Effector memory CD8-positive, alpha-beta T cell (primary cell): ENCODE measurements around the gene PIEZO1.

Experiments used
- ATAC-seq: fragments of 150-1000 bp; cut with Tn5 transposase; replicated peaks from 2 replicates; pipeline ENCODE4 v1.10.0; 2021; ENCODE audit warnings: mild to moderate bottlenecking, moderate library complexity
- DNase-seq, 3 experiments: peaks; one replicate each; pipeline ENCODE4 v3.0.0; 2021
- H3K27ac Mint-ChIP-seq, 2 donors: one replicate each; pipeline ENCODE4 v1.8.0; 2022; ENCODE audit warnings: mild to moderate bottlenecking in 2 of 2, mixed read lengths in 2 of 2, moderate library complexity in 2 of 2
- H3K27me3 Mint-ChIP-seq, 2 donors: one replicate each; pipeline ENCODE4 v1.8.0; 2022; ENCODE audit warnings: mixed read lengths in 2 of 2
- H3K36me3 Mint-ChIP-seq: one replicate; pipeline ENCODE4 v1.8.0; 2022; ENCODE audit warnings: mild to moderate bottlenecking, moderate library complexity, mixed read lengths; ENCODE audit not compliant: insufficient read depth
- H3K4me1 Mint-ChIP-seq, 2 donors: one replicate each; pipeline ENCODE4 v1.8.0; 2022; ENCODE audit warnings: low read depth in 2 of 2, mixed read lengths in 2 of 2
- H3K4me3 Mint-ChIP-seq, 2 donors: one replicate each; pipeline ENCODE4 v1.8.0; 2022; ENCODE audit warnings: mild to moderate bottlenecking in 2 of 2, mixed read lengths in 2 of 2, moderate library complexity in 2 of 2
- H3K9me3 Mint-ChIP-seq, 2 donors: one replicate each; pipeline ENCODE4 v1.8.0; 2022; ENCODE audit warnings: mixed read lengths in 2 of 2

PIEZO1 gene

DNA sequence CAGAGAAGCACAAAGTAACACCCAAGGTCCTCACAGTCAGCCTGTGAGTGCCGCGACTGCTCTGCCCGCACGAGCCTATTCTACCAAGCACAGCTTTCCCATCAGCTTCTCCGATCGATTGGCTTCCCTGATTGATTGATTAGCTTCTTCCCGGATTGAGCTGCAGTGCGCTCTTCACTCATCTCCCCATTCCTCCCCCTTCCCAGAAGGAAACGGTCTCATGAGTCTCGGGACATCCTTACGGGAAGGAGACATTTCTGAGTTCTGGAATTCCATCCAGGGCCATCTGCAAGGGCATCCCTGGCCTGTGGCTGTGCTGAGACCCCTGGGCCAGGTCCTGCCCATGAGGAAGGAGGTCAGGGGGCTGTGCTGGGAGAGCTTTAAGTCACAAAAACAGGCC is 18.0 kb downstream of the PIEZO1 start:
- Mint-ChIP-seq H3K36me3 (peaks cover 10% of the 10 kb centered on the region), H3K27ac (peak overlapping the region; percentile 89 to 93), H3K9me3 (no peaks in the 10 kb centered on the region), H3K4me1 (peaks cover 35 to 39% of the 10 kb centered on the region in 2 donors), H3K27me3 (no peaks in the 10 kb centered on the region), H3K4me3 (peak overlapping the region; percentile 4 to 50)
- no peak for ATAC-seq
- no peak for DNase-seq

DNA sequence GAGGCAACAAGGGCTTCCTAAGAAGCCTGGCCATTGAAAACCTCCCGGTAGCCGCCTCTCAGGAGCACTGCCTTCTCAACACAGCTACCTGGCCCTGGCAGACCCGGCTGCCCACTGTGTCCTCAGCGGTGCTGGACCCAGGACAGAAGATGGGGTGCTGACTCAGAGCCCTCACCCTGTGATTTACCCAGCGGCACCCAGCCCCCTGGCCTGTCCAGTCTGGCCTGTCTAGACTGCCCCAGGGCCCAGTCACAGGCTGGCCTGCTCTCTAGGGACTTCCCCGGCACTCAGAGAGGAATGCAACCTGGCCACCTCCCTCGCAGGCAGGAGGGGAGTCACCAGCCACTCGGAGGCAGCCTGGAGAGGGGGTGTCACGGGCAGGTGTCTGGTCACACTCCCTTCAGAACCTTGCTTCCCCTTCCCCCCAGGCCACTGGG is 20.1 kb downstream of the PIEZO1 start:
- no peak for ATAC-seq
- Mint-ChIP-seq H3K4me1 (peaks cover 35 to 41% of the 10 kb centered on the region in 2 donors), H3K9me3 (no peaks in the 10 kb centered on the region), H3K27me3 (no peaks in the 10 kb centered on the region), H3K36me3 (peaks cover 14% of the 10 kb centered on the region), H3K27ac (peak overlapping the region in 1 of 2 donors; percentile 86), H3K4me3 (no peak overlapping the region)
- no peak for DNase-seq

DNA sequence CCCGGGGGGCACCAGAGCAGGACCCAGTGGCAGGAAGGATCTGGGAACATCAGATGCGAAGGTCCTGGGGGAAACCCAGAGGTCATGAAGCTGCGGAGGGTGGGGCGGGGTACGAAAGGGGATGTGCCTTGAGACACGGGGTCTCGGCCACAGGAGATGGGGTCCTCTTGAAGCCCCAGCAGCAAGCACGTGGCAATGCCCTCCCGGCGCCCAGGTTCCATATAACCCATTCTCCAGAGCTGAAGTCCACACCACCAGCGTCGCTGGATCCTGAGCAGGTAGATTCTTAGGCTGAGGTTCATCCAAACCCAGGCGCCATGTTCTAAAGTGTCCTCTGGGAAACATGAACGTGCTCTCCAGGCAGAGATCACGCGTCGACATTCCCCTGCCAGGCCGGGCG is 20.9 kb downstream of the PIEZO1 start:
- peaks cover 9% of the 10 kb centered on the region for H3K36me3 Mint-ChIP-seq
- H3K9me3 Mint-ChIP-seq, result no peaks in the 10 kb centered on the region
- no peak for DNase-seq
- H3K27me3 Mint-ChIP-seq, result no peaks in the 10 kb centered on the region
- peaks cover 35 to 42% of the 10 kb centered on the region in 2 donors for H3K4me1 Mint-ChIP-seq
- ATAC-seq, result no peak
- no peak overlapping the region for H3K27ac Mint-ChIP-seq
- H3K4me3 Mint-ChIP-seq, result no peak overlapping the region

DNA sequence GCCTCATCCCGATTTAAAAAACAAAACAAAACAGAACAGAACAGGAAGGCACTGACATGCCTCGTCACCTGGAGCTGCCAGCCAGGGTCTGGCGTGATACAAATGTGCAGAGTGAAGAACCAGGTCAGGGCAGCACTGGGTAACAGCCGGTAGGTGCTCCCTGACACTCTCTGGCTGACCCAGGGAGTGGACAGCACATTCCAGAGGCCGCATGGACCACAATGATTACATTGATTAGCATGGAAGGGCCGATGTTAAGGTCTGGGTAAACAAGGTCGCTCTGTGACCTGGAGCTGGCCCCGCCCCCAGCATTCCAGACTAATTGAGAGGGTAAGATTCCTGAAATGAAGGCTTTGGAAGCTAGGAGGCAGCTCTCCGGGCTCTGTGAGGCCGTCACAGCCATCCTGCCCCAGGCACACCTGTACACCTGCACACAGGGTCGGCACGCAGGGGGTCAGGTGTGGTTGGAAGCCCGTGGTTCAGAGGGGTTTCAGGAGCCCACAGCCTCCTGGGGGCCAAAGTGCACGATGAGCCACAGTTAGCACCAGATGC is 21.4 kb downstream of the PIEZO1 start:
- Mint-ChIP-seq H3K36me3 (peaks cover 7% of the 10 kb centered on the region), H3K27ac (peak overlapping the region in 1 of 2 donors; percentile 86), H3K9me3 (no peaks in the 10 kb centered on the region), H3K27me3 (no peaks in the 10 kb centered on the region), H3K4me1 (peaks cover 36 to 44% of the 10 kb centered on the region in 2 donors), H3K4me3 (no peak overlapping the region)
- DNase-seq, result no peak
- ATAC-seq, result no peak

DNA sequence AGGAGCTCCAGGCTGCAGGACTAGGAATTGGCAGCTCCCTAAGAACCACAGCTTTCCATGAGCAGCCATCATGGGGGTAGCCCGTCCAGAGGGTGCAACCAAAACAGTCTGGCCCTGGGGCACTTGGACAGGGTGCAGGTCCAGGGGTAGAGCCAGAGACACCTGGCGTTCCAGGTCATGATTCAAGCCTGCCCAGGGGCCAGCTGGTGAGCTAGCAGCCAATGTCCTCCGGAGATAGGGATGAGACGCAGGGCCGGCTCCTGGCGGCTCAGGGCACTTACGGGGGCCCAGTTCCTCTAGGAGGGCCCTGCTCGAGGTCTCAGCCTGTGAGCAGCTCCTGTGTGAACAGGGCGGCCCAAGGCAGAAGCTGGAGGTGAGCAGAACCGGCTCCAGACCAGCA is 22.1 kb downstream of the PIEZO1 start:
- peaks cover 7% of the 10 kb centered on the region for H3K36me3 Mint-ChIP-seq
- H3K4me3 Mint-ChIP-seq, result no peak overlapping the region
- H3K4me1 Mint-ChIP-seq, result peaks cover 40 to 50% of the 10 kb centered on the region in 2 donors
- no peaks in the 10 kb centered on the region for H3K27me3 Mint-ChIP-seq
- no peak for ATAC-seq
- no peaks in the 10 kb centered on the region for H3K9me3 Mint-ChIP-seq
- peak overlapping the region in 1 of 2 donors; percentile 86 for H3K27ac Mint-ChIP-seq
- no peak for DNase-seq

DNA sequence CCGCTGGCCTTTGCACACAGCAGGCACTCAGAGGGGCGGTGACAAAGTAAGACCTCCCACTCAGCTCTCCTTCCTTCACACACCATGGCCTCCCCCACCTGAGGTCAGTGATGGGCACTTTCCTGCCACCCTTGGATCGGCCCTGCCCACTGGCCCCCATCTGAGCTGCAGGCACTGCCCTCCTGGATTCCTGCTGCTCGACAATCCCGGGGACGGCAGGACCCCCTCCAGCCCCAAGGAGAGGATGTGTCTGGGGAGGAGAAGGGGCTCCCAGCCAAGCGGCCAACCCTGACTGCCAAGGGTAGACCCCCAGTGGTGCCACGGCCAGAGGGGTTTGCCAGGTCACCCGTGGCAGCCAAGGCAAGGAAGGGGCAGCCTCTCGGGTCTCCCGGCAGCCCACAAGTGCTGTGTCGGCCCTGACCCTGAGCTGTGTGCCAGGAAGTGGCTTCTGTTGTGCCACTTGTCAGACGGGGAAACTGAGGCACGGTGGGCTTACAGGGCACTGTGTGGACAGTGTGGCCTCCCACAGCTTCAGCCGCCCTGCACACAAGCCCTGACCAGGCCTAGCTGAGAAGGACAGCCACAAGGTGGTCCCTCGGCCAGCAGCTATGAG is 22.7 kb downstream of the PIEZO1 start:
- no peak for ATAC-seq
- H3K9me3 Mint-ChIP-seq, result no peaks in the 10 kb centered on the region
- peak overlapping the region in 1 of 2 donors; percentile 92 for H3K27ac Mint-ChIP-seq
- no peaks in the 10 kb centered on the region for H3K27me3 Mint-ChIP-seq
- H3K36me3 Mint-ChIP-seq, result peaks cover 7% of the 10 kb centered on the region
- no peak for DNase-seq
- no peak overlapping the region for H3K4me3 Mint-ChIP-seq
- peaks cover 35 to 45% of the 10 kb centered on the region in 2 donors for H3K4me1 Mint-ChIP-seq

DNA sequence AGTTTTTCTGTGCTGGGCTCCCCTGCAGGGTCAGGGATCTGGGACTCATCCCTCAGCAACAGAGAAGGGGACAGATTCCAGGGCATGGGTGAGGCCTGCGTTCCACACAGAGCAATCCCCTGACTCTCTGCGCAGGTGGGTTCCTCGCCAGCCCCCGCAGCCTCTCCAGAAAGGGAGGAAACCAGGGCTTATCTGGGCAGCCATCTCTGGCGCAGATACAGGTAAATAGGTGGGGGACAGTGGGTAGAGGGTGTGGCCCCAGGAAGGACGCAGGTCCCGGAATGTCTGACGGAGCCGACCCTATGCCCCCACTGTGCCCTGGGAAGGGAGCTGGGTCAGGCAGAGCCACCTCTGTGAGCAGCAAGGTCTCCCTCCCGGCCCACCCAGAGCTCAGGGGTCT is 23.2 kb downstream of the PIEZO1 start:
- ATAC-seq (no peak), DNase-seq (no peak)
- no peak overlapping the region for H3K4me3 Mint-ChIP-seq
- no peaks in the 10 kb centered on the region for H3K27me3 Mint-ChIP-seq
- H3K27ac Mint-ChIP-seq, result peak overlapping the region in 1 of 2 donors; percentile 92
- H3K9me3 Mint-ChIP-seq, result no peaks in the 10 kb centered on the region
- H3K4me1 Mint-ChIP-seq, result peaks cover 29 to 42% of the 10 kb centered on the region in 2 donors
- H3K36me3 Mint-ChIP-seq, result peaks cover 7% of the 10 kb centered on the region

DNA sequence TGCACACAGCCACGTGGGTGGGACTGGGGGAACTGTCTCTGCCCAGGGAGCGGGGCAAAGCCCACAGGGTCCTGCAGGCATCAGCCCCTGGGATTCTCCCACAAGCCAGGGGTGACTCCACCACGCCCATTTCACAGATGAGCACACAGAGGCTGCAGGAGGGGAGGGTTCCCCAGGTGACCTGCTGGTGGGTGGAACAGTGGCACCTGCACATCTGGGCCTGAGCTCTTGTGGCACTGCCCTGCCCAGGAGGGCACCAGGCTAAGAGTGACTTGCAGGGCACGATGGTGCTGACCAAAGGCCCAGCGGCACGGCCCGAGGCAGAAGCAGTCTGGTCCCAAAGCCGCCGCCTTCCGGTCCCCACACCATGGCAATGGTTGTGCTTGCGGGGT is 23.9 kb downstream of the PIEZO1 start:
- no peak for DNase-seq
- Mint-ChIP-seq H3K9me3 (no peaks in the 10 kb centered on the region), H3K36me3 (peaks cover 7% of the 10 kb centered on the region), H3K27me3 (no peaks in the 10 kb centered on the region), H3K27ac (peak overlapping the region in 1 of 2 donors; percentile 92), H3K4me3 (no peak overlapping the region), H3K4me1 (peaks cover 27 to 40% of the 10 kb centered on the region in 2 donors)
- no peak for ATAC-seq

DNA sequence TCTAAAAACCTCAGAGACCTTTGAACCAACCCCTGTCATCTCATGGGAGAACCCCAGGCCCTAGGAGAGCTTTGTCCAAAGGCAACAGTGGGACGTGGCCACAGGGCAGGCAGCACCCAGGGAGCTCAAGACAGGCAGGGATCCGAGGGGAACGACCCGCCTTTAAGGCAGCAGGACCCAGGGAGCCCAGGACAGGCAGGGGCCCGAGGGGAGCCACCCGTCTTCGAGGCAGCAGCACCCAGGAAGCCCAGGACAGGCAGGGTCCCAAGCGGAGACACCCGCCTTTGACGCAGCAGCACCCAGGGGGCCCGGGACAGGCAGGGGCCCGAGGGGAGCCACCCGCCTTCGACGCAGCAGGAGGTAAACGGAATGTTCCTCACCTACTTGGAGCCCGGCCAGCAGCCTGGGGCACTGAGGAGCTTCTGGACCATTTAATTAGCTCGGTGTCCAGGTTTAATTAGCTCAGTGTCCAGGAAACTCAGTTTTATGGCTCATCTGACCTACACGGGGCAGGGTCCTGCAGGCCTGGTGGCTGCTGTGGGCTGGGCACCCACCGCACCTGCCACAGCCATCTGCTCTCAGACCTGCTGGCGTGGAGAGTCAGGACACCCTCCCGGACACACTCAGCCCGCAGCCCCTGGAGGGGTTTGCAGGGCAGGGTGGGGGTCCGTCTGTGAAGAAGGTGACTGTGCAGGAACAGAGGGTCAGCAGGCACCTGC is 24.4 kb downstream of the PIEZO1 start:
- Mint-ChIP-seq H3K27ac (peak overlapping the region; percentile 68 to 92), H3K4me1 (peaks cover 21 to 35% of the 10 kb centered on the region in 2 donors), H3K4me3 (peak overlapping the region in 1 of 2 donors; percentile 79), H3K9me3 (no peaks in the 10 kb centered on the region), H3K27me3 (no peaks in the 10 kb centered on the region), H3K36me3 (peaks cover 10% of the 10 kb centered on the region)
- ATAC-seq (no peak), DNase-seq (no peak)

DNA sequence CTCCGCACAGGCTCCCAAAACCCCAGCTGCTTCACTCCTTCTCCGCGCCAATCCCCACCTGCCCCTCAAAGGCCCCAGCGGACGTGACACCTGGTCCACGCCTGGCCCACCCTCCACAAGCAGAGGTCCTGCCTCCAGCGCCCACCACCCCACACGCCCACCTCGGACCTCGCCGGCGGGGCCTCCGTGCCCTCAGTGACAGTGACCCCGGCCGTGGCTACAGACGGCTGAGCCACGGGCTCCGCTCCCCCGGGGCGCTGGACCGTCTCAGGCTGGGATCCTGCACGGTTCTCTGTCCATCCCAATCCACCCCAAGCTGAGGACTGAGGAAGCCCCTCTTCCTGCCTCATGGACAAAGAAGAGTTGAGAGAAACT is 25.1 kb downstream of the PIEZO1 start:
- peaks cover 10% of the 10 kb centered on the region for H3K36me3 Mint-ChIP-seq
- H3K27me3 Mint-ChIP-seq, result no peaks in the 10 kb centered on the region
- H3K27ac Mint-ChIP-seq, result peak overlapping the region; percentile 68 to 92
- ATAC-seq (no peak), DNase-seq (no peak)
- peaks cover 21 to 35% of the 10 kb centered on the region in 2 donors for H3K4me1 Mint-ChIP-seq
- H3K4me3 Mint-ChIP-seq, result peak overlapping the region; percentile 52 to 79
- H3K9me3 Mint-ChIP-seq, result no peaks in the 10 kb centered on the region

DNA sequence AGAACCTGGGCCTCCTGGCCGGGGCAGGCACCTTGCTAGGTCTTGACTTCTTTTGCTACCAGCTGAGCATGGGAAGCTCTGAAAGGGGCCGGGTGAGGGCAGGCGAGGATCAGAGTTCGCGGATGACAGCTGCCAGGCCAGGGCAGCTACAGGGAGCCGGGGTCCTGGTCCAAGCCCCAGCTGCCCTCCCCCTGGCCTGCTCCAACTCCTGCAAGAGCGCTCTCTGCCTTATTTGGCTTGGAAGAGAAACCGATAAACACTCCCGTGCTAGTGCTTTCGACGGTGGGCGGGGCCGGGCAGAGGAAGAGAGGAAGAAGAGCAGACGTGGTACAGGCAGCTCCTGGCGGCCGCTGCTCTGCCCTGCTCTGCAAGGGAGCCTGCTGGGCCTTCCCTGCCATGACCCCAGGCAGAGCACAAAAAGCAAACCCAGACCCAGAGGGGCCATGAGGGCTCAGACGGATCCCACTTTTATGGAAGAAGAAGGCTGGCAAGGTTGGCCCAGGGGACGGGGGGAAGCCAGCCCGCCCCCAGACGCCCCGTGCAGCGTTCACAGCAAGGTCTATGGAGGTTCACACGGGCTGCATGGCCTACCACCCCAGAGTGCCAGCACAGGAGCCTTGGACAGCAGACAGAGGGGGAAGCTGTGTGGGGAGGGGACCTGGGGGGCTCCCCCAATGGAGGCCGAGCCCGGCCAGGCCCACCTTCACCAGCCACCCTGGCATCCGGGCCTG is 25.6 kb downstream of the PIEZO1 start:
- ATAC-seq, result peak; percentile 91
- Mint-ChIP-seq H3K9me3 (no peaks in the 10 kb centered on the region), H3K27me3 (no peaks in the 10 kb centered on the region), H3K27ac (peak overlapping the region; percentile 68 to 92), H3K36me3 (peaks cover 8% of the 10 kb centered on the region), H3K4me3 (peak overlapping the region; percentile 52 to 79), H3K4me1 (peaks cover 21 to 33% of the 10 kb centered on the region in 2 donors)
- peak; percentile 36 to 49 (median 48) for DNase-seq

DNA sequence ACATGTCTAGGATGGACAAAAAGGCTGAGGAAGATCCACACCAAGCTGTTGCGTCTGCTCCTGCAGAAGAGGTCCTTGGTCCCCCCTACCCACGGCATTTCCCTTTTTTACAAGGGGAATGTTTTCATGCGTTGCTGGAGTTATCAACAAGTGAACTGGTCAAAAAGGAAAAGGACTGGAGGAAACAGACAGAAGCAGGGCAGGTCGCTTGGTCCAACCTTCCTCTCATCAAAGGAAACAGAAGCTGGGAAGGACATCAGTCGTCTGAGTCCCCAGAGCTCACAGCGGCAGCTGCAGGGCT is 26.1 kb downstream of the PIEZO1 start:
- H3K36me3 Mint-ChIP-seq, result peaks cover 8% of the 10 kb centered on the region
- H3K9me3 Mint-ChIP-seq, result no peaks in the 10 kb centered on the region
- ATAC-seq (no peak), DNase-seq (no peak)
- H3K4me3 Mint-ChIP-seq, result peak overlapping the region; percentile 52 to 79
- peaks cover 21 to 33% of the 10 kb centered on the region in 2 donors for H3K4me1 Mint-ChIP-seq
- peak overlapping the region; percentile 68 to 92 for H3K27ac Mint-ChIP-seq
- H3K27me3 Mint-ChIP-seq, result no peaks in the 10 kb centered on the region

DNA sequence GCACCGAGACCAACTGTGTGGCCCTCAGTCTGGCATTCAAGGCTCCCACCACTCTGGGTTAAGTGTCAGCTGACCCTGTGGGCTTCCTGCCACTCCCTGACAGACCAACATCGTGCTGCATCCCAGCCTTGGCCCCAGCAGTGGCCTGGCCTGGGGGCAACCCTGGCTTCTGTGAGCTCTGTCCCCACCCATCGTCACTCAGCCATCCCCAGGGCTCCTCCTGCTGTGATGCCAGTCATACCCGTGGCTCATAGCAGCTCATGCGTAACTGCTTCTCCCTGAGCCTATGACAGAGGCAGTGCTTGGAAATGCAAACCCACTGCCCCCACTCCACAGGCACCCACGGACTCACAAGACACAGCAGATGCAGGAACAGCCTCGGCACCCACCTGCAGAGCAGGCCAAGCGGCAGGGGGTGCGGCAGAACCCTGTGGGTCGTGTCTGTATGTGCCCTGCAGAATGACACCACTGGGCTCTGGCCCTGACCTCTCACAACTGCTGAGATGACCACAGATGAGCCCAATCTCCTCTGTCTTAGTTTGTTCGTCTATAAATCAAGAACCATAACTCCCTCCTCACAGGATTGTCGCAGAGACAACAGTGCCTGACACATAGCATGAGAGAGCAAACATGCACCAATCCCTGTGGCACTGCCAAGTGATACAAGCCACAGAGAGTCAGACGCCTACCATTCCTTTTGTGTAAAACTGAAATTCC is 26.6 kb downstream of the PIEZO1 start:
- Mint-ChIP-seq H3K4me1 (peaks cover 20 to 32% of the 10 kb centered on the region in 2 donors), H3K9me3 (no peaks in the 10 kb centered on the region), H3K4me3 (peak overlapping the region; percentile 10 to 79), H3K36me3 (peaks cover 8% of the 10 kb centered on the region), H3K27ac (peak overlapping the region; percentile 68 to 92), H3K27me3 (no peaks in the 10 kb centered on the region)
- ATAC-seq (no peak), DNase-seq (no peak)
